ENCODE results near the gene GPR22.
A peak's percentile ranks its signal among the peaks of the same experiment; 100 is the strongest.

Gene GPR22

GRCh38 chr7:107494884-107495283 is 25.0 kb downstream of the GPR22 start:
- peak overlapping the region; percentile 24 for H3K27ac ChIP-seq
- TF ChIP-seq CTCF (IDR thresholded peaks at IDR 0.05) (no peak), ZFX (IDR thresholded peaks at IDR 0.05; ENCODE audit: borderline replicate concordance) (no peak)

- no peak overlapping the region for H3K27ac ChIP-seq
- TF ChIP-seq CTCF (IDR thresholded peaks at IDR 0.05) = no peak
- TF ChIP-seq ZFX (IDR thresholded peaks at IDR 0.05; ENCODE audit: borderline replicate concordance) = no peak
Measured at GRCh38 chr7:107495516-107495915, 25.7 kb downstream of the GPR22 start.

GRCh38 chr7:107499731-107500130 is 29.9 kb downstream of the GPR22 start:
- no peak overlapping the region for H3K27ac ChIP-seq
- no peak for TF ChIP-seq ZFX (IDR thresholded peaks at IDR 0.05; ENCODE audit: borderline replicate concordance)
- TF ChIP-seq CTCF (IDR thresholded peaks at IDR 0.05) = no peak

GRCh38 chr7:107501593-107501992 is 31.7 kb downstream of the GPR22 start:
- TF ChIP-seq CTCF (IDR thresholded peaks at IDR 0.05) = peak; percentile 80
- no peak for TF ChIP-seq ZFX (IDR thresholded peaks at IDR 0.05; ENCODE audit: borderline replicate concordance)
- no peak overlapping the region for H3K27ac ChIP-seq

- no peak overlapping the region for H3K27ac ChIP-seq
- no peak for TF ChIP-seq CTCF (IDR thresholded peaks at IDR 0.05)
Measured at GRCh38 chr7:107502154-107502553, 32.3 kb downstream of the GPR22 start.

GRCh38 chr7:107502797-107503196 is 32.9 kb downstream of the GPR22 start:
- no peak for TF ChIP-seq ZFX (IDR thresholded peaks at IDR 0.05; ENCODE audit: borderline replicate concordance)
- no peak for TF ChIP-seq CTCF (IDR thresholded peaks at IDR 0.05)
- no peak overlapping the region for H3K27ac ChIP-seq

GRCh38 chr7:107503687-107504086 is 33.8 kb downstream of the GPR22 start:
- TF ChIP-seq CTCF (IDR thresholded peaks at IDR 0.05) (no peak), ZFX (IDR thresholded peaks at IDR 0.05; ENCODE audit: borderline replicate concordance) (no peak)
- H3K27ac ChIP-seq = no peak overlapping the region

All from 22Rv1 (cell line).